ENCODE data around the gene OR2H1.

- TF ChIP-seq, protein P1, sequence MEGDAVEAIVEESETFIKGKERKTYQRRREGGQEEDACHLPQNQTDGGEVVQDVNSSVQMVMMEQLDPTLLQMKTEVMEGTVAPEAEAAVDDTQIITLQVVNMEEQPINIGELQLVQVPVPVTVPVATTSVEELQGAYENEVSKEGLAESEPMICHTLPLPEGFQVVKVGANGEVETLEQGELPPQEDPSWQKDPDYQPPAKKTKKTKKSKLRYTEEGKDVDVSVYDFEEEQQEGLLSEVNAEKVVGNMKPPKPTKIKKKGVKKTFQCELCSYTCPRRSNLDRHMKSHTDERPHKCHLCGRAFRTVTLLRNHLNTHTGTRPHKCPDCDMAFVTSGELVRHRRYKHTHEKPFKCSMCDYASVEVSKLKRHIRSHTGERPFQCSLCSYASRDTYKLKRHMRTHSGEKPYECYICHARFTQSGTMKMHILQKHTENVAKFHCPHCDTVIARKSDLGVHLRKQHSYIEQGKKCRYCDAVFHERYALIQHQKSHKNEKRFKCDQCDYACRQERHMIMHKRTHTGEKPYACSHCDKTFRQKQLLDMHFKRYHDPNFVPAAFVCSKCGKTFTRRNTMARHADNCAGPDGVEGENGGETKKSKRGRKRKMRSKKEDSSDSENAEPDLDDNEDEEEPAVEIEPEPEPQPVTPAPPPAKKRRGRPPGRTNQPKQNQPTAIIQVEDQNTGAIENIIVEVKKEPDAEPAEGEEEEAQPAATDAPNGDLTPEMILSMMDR (IDR thresholded peaks at IDR 0.05; ENCODE audit: low read depth, low read length, poor library complexity, severe bottlenecking) = no peak
- no peak for TF ChIP-seq EZH2phosphoT487 (IDR thresholded peaks at IDR 0.05; ENCODE audit: borderline replicate concordance, low read length)
Measured at GRCh38 chr6:29509711-29510110, 52.8 kb downstream of the OR2H1 start.
